Astrocyte of the spinal cord (primary cell): ENCODE data around the gene KDM4C.

Experiments
- DNase-seq: peaks from one replicate; pipeline ENCODE4 v3.0.0; 2011; ENCODE audit warnings: low read depth, low spot score
- H3K4me3 ChIP-seq: 2 replicates; pipeline ENCODE4 v1.5.1; 2011; ENCODE audit warnings: low read depth, mild to moderate bottlenecking, low read length, moderate library complexity
- in situ Hi-C: cut with HindIII; loops from 2 replicates; pipeline ENCODE4 v1.10.0; 2017; ENCODE audit warnings: low sequenced_read_pairs
- TF ChIP-seq, protein P1 (sequence below): IDR thresholded peaks from 2 replicates; pipeline ENCODE4 v1.5.1; 2012; ENCODE audit warnings: low read depth, mild to moderate bottlenecking, low read length, inconsistent platforms

Gene KDM4C

DNA sequence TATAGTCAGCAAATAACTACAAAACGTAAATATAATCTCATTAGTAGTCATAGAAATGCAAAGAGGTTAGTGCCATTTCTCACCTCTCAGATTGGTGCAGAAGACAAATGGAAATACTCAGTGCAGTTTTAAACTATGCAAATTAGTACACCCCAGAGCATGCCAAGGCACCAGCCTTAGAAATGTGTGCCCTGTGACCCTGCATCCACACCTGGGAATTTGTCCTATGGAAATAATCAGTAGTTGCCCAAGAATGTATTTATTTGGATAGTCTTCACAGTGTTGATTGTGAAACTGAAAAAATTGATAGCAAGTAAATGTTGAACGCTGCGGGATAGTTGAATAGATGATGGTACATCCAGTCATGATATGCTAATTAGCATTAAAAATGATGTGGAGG is 152.7 kb downstream of the KDM4C start:
- H3K4me3 ChIP-seq: no peak overlapping the region
- in situ Hi-C loops: no loop called here
- TF ChIP-seq, protein P1, sequence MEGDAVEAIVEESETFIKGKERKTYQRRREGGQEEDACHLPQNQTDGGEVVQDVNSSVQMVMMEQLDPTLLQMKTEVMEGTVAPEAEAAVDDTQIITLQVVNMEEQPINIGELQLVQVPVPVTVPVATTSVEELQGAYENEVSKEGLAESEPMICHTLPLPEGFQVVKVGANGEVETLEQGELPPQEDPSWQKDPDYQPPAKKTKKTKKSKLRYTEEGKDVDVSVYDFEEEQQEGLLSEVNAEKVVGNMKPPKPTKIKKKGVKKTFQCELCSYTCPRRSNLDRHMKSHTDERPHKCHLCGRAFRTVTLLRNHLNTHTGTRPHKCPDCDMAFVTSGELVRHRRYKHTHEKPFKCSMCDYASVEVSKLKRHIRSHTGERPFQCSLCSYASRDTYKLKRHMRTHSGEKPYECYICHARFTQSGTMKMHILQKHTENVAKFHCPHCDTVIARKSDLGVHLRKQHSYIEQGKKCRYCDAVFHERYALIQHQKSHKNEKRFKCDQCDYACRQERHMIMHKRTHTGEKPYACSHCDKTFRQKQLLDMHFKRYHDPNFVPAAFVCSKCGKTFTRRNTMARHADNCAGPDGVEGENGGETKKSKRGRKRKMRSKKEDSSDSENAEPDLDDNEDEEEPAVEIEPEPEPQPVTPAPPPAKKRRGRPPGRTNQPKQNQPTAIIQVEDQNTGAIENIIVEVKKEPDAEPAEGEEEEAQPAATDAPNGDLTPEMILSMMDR: no peak
- no peak for DNase-seq

DNA sequence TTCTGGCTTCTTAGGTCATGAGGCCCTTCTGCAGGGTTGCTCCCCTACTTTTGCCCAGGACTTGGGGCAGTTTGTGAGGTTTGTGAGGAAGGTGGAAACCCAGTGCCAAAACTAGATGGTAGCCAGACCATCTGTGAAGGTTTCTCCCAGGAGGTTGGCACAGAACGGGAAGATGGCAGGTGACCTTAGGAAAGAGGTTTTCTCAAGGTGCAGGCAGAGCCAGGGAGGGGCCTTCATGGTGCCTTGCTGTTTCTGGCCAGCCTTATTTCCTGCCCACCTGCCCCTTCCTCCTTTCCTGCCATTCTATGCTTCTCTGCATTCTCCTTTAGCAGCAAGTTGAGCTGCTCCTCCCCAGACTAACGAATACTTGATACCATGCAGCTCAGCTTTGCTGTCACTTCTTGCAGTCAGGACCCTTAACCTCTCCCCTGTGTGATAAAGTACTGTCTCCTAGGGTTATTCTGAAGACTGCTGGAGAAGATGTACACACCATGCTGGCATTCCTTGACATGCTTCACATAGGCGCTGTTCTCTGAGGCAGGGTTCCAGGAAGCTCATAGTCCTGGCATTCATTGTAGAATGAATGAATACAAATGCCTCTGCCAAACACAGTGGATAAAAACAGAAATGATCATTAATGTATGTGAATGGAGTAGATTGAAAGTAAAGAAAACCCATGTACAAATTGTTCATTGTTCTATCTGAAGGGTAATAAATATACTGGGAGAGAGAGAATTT is 154.3 kb downstream of the KDM4C start:
- no peak overlapping the region for H3K4me3 ChIP-seq
- DNase-seq: no peak
- in situ Hi-C loops: no loop called here
- TF ChIP-seq, protein P1: no peak

DNA sequence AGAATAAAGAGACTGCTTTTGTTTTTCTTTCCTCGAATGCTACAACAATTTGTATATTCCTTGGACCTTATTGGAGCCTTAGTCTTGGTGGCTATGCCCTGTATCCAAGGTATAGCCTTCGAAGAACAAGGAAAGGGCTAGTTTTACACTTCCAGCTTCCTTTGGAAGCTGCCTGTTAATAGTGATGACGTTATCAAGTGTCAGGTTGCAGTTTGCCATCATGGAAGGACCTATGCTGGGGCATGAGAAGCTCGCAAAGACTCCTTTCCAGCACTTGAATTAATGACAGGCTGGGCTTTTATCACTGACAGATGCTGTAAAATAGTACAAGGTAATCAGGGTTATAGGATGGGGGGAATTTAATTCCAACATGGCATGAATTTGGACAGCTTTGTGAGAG is 157.9 kb downstream of the KDM4C start:
- no peak for DNase-seq
- no peak overlapping the region for H3K4me3 ChIP-seq
- TF ChIP-seq, protein P1: no peak
- in situ Hi-C loops: no loop called here

DNA sequence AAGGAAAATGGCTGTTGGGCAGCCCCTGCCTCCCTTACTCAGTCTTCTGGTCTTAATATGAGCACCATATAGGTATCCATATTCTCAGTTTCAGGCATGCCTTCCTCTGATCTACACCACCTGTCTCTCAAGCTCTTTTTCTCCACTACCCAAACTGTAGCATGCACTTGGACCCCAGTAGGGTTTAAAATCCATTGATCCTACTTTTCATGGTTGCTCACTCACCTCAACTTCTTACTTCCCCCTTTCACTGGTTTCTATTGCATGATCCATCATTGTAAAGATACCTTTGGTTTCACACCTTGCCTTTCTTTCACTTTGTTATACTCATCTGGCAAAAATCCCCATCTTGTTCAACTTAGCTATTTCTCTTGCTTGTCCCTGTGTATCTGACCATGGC is 159.4 kb downstream of the KDM4C start:
- DNase-seq: no peak
- in situ Hi-C loops: no loop called here
- TF ChIP-seq, protein P1: no peak
- H3K4me3 ChIP-seq: no peak overlapping the region

DNA sequence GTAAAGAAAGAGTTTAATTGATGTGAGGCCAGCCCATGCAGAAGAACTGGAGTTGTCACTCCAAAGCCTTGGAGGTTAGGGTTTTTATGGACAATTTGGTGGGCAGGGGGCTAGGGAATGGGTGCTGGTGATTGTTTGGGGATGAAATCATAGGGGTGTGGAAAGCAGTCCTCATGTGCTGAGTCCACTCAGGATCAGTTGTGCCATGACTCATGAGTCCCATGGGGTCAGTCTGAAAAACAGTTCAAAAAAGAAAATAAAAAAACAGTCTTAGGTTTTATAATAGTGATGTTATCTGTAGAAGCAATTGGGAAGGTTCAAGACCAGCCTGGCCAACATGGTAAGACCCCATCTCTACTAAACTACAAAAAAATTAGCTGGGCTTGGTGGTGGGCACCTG is 162.3 kb downstream of the KDM4C start:
- TF ChIP-seq, protein P1: no peak
- DNase-seq: no peak
- in situ Hi-C loops: no loop called here
- H3K4me3 ChIP-seq: no peak overlapping the region

DNA sequence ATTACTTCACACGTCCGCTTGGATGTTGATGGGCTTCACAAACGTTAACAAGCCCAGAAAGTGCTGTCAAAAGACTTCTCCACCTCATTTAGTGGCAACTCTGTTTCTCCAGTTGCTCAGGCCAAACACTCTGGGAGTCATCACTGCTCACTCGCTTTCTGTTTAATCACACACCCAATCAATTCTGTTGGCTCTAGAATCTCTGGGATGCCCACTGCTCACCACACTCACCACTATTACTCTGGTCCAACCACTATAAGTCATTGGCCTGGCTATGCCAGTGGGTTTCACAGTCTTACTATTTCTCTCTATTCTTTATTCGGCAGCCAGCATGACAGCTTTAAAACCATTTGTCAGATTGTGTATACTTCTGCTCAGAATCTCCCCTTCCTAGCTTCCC is 163.5 kb downstream of the KDM4C start:
- no peak for DNase-seq
- in situ Hi-C loops: no loop called here

More for the DNA sequence above, 163.5 kb downstream of the KDM4C start:
- H3K4me3 ChIP-seq: no peak overlapping the region
- TF ChIP-seq, protein P1: no peak
